H9 (cell line): Measurements from ENCODE around the gene IDI2. TPM values are rescaled to one million over a fixed set of nuclear protein-coding genes. Genes with fewer than 3 reads are reported as not detected.

ENCODE experiments used
- DNase-seq: peaks from one replicate; pipeline ENCODE4 v3.0.0-alpha.2; 2017
- H2AFZ ChIP-seq: one replicate; pipeline ENCODE4 v1.6.1; 2013; ENCODE audit warnings: mild to moderate bottlenecking, low read length, control low read depth, moderate library complexity
- H2AK5ac ChIP-seq: 2 replicates; pipeline ENCODE4 v1.6.1; 2013; ENCODE audit warnings: low read length, control low read depth, mixed read lengths; ENCODE audit not compliant: insufficient read length
- H2BK120ac ChIP-seq: one replicate; pipeline ENCODE4 v1.6.1; 2013; ENCODE audit warnings: low read depth, mild to moderate bottlenecking, low read length, control low read depth, inconsistent platforms; ENCODE audit not compliant: poor library complexity, severe bottlenecking
- H2BK12ac ChIP-seq: 2 replicates; pipeline ENCODE4 v1.6.1; 2013; ENCODE audit warnings: low read length, control low read depth, mixed read lengths, low read depth; ENCODE audit not compliant: insufficient read length
- H2BK15ac ChIP-seq: 2 replicates; pipeline ENCODE4 v1.6.1; 2013; ENCODE audit warnings: low read depth, low read length, control low read depth
- H2BK20ac ChIP-seq: one replicate; pipeline ENCODE4 v1.6.1; 2013; ENCODE audit warnings: low read depth, mild to moderate bottlenecking, low read length, control low read depth, inconsistent platforms; ENCODE audit not compliant: poor library complexity, severe bottlenecking
- H2BK5ac ChIP-seq: 2 replicates; pipeline ENCODE4 v1.6.1; 2013; ENCODE audit warnings: low read length, control low read depth, mixed read lengths; ENCODE audit not compliant: insufficient read length
- H3K14ac ChIP-seq: 2 replicates; pipeline ENCODE4 v1.6.1; 2013; ENCODE audit warnings: low read length, control low read depth; ENCODE audit not compliant: insufficient read depth
- H3K18ac ChIP-seq: 2 replicates; pipeline ENCODE4 v1.6.1; 2013; ENCODE audit warnings: low read depth, mild to moderate bottlenecking, mixed read lengths, low read length, control low read depth; ENCODE audit not compliant: insufficient read length
- H3K23ac ChIP-seq: 2 replicates; pipeline ENCODE4 v1.6.1; 2013; ENCODE audit warnings: low read length, control low read depth, mixed read lengths, low read depth; ENCODE audit not compliant: insufficient read length
- H3K23me2 ChIP-seq: 2 replicates; pipeline ENCODE4 v1.6.1; 2013; ENCODE audit warnings: low read depth, mild to moderate bottlenecking, mixed read lengths, low read length, control low read depth; ENCODE audit not compliant: insufficient read length, poor library complexity, severe bottlenecking
- H3K27ac ChIP-seq: 2 replicates; pipeline ENCODE4 v1.5.1; 2013; ENCODE audit warnings: low read length, control low read depth, mixed read lengths, low read depth; ENCODE audit not compliant: insufficient read length
- H3K27me3 ChIP-seq: 2 replicates; pipeline ENCODE4 v1.6.1; 2013; ENCODE audit warnings: low read length, control low read depth, inconsistent platforms; ENCODE audit not compliant: insufficient read depth
- H3K4ac ChIP-seq: 2 replicates; pipeline ENCODE4 v1.6.1; 2013; ENCODE audit warnings: low read depth, mild to moderate bottlenecking, control low read depth, inconsistent platforms, low read length, moderate library complexity
- H3K4me1 ChIP-seq: 2 replicates; pipeline ENCODE4 v1.6.1; 2013; ENCODE audit warnings: low read length, control low read depth, inconsistent platforms; ENCODE audit not compliant: insufficient read depth
- H3K4me2 ChIP-seq: 2 replicates; pipeline ENCODE4 v1.6.1; 2013; ENCODE audit warnings: low read length, control low read depth, mixed read lengths; ENCODE audit not compliant: insufficient read length, insufficient read depth
- H3K56ac ChIP-seq: 2 replicates; pipeline ENCODE4 v1.6.1; 2013; ENCODE audit warnings: low read depth, mild to moderate bottlenecking, mixed read lengths, low read length, control low read depth; ENCODE audit not compliant: insufficient read length
- H3K79me1 ChIP-seq: 2 replicates; pipeline ENCODE4 v1.6.1; 2013; ENCODE audit warnings: low read depth, mild to moderate bottlenecking, moderate library complexity, low read length, control low read depth, inconsistent platforms; ENCODE audit not compliant: insufficient read depth, poor library complexity, severe bottlenecking
- H3K79me2 ChIP-seq: 2 replicates; pipeline ENCODE4 v1.6.1; 2013; ENCODE audit warnings: low read length, control low read depth, inconsistent platforms; ENCODE audit not compliant: insufficient read depth
- H3K9ac ChIP-seq: 2 replicates; pipeline ENCODE4 v1.6.1; 2013; ENCODE audit warnings: low read length, control low read depth, mixed read lengths; ENCODE audit not compliant: insufficient read length; ENCODE audit errors: extremely low read depth
- H3K9me3 ChIP-seq: one replicate; pipeline ENCODE4 v1.6.1; 2013; ENCODE audit warnings: low read depth, low read length, inconsistent platforms; ENCODE audit not compliant: control insufficient read depth
- H3T11ph ChIP-seq: one replicate; pipeline ENCODE4 v1.6.1; 2013; ENCODE audit warnings: mild to moderate bottlenecking, low read length, control low read depth, inconsistent platforms
- H4K20me1 ChIP-seq: one replicate; pipeline ENCODE4 v1.6.1; 2013; ENCODE audit not compliant: control insufficient read depth, insufficient read length, insufficient read depth
- H4K5ac ChIP-seq: 2 replicates; pipeline ENCODE4 v1.6.1; 2013; ENCODE audit warnings: low read depth, mild to moderate bottlenecking, mixed read lengths, low read length, control low read depth; ENCODE audit not compliant: insufficient read length
- H4K8ac ChIP-seq: replicated peaks from 2 replicates; pipeline ENCODE4 v1.6.1; 2013; ENCODE audit warnings: low read length, control low read depth, mixed read lengths, low read depth; ENCODE audit not compliant: insufficient read length
- H4K91ac ChIP-seq: 2 replicates; pipeline ENCODE4 v1.6.1; 2013; ENCODE audit warnings: low read depth, mild to moderate bottlenecking, moderate library complexity, mixed read lengths, low read length, control low read depth; ENCODE audit not compliant: insufficient read length
- H3K27ac Mint-ChIP-seq, 3 experiments: 2 replicates in 2 of 3; 3 replicates in 1 of 3; pipeline ENCODE4 v1.8.0; 2020 to 2021; ENCODE audit warnings: mixed read lengths in 3 of 3, mild to moderate bottlenecking in 1 of 3, moderate library complexity in 1 of 3
- H3K27me3 Mint-ChIP-seq: 2 replicates; pipeline ENCODE4 v1.8.0; 2021; ENCODE audit warnings: low read depth, mild to moderate bottlenecking, moderate library complexity, mixed read lengths
- H3K36me3 Mint-ChIP-seq, 3 experiments: 2 replicates in 2 of 3; 3 replicates in 1 of 3; pipeline ENCODE4 v1.8.0; 2020 to 2021; ENCODE audit warnings: low read depth in 3 of 3, mixed read lengths in 3 of 3; ENCODE audit not compliant: insufficient read depth in 1 of 3
- H3K4me1 Mint-ChIP-seq, 2 experiments: 2 replicates each; pipeline ENCODE4 v1.8.0; 2020; ENCODE audit warnings: mixed read lengths in 2 of 2
- H3K4me3 Mint-ChIP-seq, 2 experiments: 2 replicates in 1 of 2; 3 replicates in 1 of 2; pipeline ENCODE4 v1.8.0; 2020 to 2021; ENCODE audit warnings: mild to moderate bottlenecking in 2 of 2, mixed read lengths in 2 of 2, moderate library complexity in 1 of 2
- H3K9me3 Mint-ChIP-seq, 2 experiments: 2 replicates in 1 of 2; 3 replicates in 1 of 2; pipeline ENCODE4 v1.8.0; 2020; ENCODE audit warnings: mild to moderate bottlenecking in 2 of 2, mixed read lengths in 2 of 2, moderate library complexity in 1 of 2
- WGBS: extraction: QIAGEN DNeasy Blood & Tissue Kit; methylation state at CpG from one replicate; pipeline ENCODE4 v1.1.7; 2013; ENCODE audit warnings: missing lambda C conversion rate, low lambda C conversion rate, mixed read lengths; ENCODE audit not compliant: insufficient read length; ENCODE audit errors: extremely low coverage; 5-methylcytosine and 5-hydroxymethylcytosine counted together
- total RNA-seq: library from RNA; stranded (reverse); gene quantifications from 2 replicates; pipeline ENCODE4 v1.2.1, GENCODE V29; 2021
- TF ChIP-seq, protein P1 (sequence below): fragments of 200-600 bp; sonication (generic); conservative IDR thresholded peaks from 3 replicates; pipeline ENCODE4 v1.8.0; 2021; ENCODE audit warnings: antibody characterized with exemption, mild to moderate bottlenecking

Gene IDI2
- total RNA-seq, 1 experiment from 2014 or later, result not detected

- Histone ChIP-seq H3T11ph (no peak overlapping the region), H3K9me3 (peaks cover 27% of the 10 kb centered on the region), H3K56ac (no peak overlapping the region), H3K4me1 (no peaks in the 10 kb centered on the region), H4K8ac (no peak overlapping the region), H3K9ac (no peak overlapping the region), H3K27ac (no peak overlapping the region), H3K4ac (no peak overlapping the region), H3K4me2 (no peak overlapping the region), H2AFZ (no peak overlapping the region), H3K23ac (no peak overlapping the region), H2BK5ac (no peak overlapping the region), H3K18ac (no peak overlapping the region), H4K20me1 (no peaks in the 10 kb centered on the region), H4K5ac (no peak overlapping the region), H3K23me2 (peaks cover 3% of the 10 kb centered on the region), H3K79me2 (no peaks in the 10 kb centered on the region), H2AK5ac (no peak overlapping the region), H3K14ac (no peak overlapping the region), H2BK12ac (no peak overlapping the region), H3K79me1 (no peaks in the 10 kb centered on the region), H4K91ac (no peak overlapping the region), H2BK120ac (no peak overlapping the region), H3K27me3 (no peaks in the 10 kb centered on the region), H2BK20ac (no peak overlapping the region), H2BK15ac (no peak overlapping the region)
- Mint-ChIP-seq H3K27me3 (peaks cover 1% of the 10 kb centered on the region; the same call in 1 of the 2 replicates), H3K4me1 (peaks cover 4 to 6% of the 10 kb centered on the region in 2 experiments; a peak in 3 of 4 replicates), H3K27ac (no peak overlapping the region), H3K9me3 (peaks cover 31 to 34% of the 10 kb centered on the region in 2 experiments), H3K36me3 (peaks cover 21 to 27% (median 26%) of the 10 kb centered on the region in 3 experiments), H3K4me3 (no peak overlapping the region)
- TF ChIP-seq, protein P1, sequence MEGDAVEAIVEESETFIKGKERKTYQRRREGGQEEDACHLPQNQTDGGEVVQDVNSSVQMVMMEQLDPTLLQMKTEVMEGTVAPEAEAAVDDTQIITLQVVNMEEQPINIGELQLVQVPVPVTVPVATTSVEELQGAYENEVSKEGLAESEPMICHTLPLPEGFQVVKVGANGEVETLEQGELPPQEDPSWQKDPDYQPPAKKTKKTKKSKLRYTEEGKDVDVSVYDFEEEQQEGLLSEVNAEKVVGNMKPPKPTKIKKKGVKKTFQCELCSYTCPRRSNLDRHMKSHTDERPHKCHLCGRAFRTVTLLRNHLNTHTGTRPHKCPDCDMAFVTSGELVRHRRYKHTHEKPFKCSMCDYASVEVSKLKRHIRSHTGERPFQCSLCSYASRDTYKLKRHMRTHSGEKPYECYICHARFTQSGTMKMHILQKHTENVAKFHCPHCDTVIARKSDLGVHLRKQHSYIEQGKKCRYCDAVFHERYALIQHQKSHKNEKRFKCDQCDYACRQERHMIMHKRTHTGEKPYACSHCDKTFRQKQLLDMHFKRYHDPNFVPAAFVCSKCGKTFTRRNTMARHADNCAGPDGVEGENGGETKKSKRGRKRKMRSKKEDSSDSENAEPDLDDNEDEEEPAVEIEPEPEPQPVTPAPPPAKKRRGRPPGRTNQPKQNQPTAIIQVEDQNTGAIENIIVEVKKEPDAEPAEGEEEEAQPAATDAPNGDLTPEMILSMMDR, result no peak
- WGBS, result no CpG with 5 or more reads among the region's 6 CpGs
- no peak for DNase-seq
These were observed 42.3 kb downstream of the IDI2 start for GRCh38 chr10:983401-983800.
